ENCODE results near the gene POU6F2.

The POU6F2 gene

DNA sequence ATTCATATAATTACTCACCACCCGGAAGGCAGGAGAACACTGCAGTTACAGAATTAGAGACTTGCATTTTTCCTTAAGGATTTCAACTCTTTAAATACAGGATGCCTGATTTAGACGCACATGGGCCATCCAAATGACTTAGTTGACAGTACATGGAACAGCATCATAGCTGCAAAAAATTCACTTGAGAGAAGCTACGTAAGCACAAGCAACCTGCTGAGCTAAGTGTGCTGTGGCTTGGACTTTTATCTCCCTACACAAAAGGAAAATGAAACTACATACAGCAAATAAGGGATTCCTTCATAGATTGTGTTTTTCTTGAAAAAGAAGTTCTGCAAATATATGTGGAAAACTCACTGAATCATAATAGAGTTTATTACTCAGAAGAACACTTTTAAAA is 152.6 kb downstream of the POU6F2 start:
- no peak for DNase-seq

DNA sequence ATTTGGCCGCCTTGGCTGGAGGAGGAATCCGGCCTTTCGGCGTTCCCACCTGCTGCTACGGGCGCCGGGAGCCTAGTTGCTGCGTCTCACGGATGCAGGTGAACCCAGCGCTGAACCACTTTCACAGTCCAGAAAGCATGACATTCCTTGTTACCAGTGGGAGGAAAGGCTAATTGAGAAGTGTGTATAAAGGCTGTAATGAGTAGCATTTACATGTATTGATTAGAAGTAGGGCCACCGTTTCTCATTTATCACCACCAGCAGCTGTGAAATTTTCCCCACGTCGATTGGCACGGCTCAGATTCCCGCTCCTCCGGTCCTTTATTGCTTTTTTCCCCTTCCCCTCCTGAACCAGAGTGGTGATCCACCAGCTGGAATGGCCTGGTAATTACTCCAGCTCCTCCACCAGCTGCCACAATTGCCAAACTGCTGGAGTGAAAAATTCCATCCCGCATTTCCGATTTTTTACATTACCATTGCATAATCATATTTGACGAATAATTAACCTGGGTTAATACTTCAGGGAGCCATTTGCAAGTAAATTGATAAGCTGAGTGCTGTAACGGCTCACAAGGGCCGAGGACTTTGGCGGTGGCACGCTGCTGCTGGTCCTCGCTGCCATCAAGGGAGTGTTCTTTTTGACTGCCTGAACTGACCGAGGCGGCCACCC is 153.3 kb downstream of the POU6F2 start:
- no peak for DNase-seq

DNA sequence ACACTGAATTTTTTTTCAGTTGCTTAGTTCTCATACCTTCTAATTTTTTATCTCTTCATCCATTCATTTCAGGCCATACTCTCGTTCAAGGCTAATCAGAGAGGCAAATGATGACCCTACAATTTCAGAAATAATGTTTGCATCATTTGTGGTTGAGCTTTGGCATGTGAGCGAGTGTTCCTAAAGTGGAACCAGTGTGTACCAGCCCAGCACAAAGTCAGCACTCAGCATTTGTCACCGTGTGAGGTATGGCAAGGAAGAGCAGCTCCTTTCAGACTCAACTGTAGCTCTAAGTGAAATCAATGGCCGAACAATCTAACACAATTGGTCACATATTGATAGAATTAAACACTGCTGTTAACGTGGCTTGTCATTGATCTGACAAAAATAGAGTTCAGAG is 154.6 kb downstream of the POU6F2 start:
- no peak for DNase-seq

DNA sequence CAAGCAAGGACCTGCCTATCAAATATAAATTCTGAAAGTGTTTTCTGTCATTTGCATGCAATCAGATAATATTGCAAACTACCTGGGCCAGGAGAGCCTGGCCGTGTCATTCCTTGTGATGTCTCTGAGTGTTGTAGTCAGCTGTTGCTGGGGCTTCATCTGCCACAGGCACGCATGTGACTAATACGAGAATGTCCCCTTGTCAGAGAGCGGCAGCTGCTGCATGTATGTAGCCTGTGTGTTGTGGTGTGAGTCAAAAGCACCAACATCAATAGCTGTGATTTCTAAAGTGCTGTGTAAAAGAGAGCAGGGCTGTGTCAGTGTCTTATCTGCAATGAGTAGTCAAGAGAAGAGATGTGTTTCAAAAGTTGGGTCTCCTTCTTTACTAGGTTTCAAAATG is 155.4 kb downstream of the POU6F2 start:
- DNase-seq = no peak

DNA sequence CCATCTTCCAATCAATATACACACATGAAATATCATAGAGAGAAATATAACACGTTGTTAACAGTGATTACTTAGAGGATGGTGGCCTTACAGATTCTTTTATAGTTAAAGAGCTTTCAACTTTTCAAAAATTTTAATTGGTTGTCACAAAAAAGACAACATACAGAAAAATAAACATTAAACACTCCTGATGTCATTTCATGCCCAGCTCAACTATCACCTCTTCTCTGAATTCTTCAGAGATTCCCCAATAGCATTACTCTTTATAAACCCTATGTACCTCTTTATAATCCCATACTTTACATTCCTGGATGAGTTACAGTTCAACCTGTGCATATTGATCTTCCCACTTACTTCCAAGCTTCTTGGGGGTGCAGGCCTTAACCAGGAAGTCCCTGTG is 159.8 kb downstream of the POU6F2 start:
- DNase-seq = no peak

DNA sequence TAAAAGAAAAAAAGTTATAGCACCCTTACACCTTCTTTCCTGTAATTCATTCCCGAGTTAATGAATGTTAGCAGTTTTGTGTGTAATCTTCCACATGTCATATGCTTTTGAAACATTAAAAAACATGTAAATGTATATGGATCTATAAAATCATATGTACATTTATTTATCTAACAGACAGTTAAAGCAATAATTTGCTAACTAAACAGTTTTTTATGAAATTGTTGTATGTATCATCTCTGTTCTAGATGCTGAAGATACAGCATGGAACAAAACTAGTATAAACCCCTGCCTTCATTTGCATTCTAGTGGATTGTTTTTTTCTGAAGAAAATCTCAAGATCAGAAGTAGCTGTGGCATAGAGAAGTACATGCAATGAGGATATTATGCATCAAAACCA is 165.0 kb downstream of the POU6F2 start:
- DNase-seq = no peak

DNA sequence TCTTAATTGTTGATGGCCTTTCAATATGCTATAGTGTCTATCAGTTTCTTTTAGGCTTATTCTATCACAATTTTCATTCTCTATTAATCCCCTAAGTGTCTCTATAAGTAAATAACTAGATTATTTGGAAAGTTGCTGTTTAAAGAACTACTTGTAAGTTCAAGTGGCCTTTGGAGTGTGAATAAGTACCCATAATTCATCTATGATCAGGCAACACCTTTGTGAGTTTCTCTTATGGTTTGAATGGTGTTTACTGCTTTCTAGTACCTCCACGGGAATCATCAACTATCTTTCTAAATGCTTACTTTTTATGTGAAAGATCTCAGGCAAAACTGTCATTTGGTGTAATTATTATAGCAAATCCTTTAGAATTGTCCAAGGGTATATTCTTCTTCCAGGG is 166.7 kb downstream of the POU6F2 start:
- no peak for DNase-seq

DNA sequence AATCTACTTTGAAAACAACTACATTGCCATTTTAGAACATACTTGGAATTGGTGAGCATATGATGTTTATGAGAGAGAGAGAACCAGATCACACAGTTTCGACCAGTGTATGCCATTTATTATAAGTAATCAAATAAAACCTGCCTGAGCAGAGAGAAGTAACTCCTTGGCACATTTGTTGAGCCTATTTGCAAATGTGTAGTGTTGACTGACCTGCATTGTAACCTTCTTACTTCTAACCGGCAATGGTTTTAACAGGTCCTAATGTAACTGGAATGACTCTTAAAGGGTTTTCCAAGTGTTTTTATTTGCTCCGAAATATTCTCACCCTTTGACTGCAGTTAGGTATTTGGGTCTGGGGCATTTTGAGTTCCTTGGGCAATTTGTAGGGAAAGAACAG is 167.6 kb downstream of the POU6F2 start:
- no peak for DNase-seq

DNA sequence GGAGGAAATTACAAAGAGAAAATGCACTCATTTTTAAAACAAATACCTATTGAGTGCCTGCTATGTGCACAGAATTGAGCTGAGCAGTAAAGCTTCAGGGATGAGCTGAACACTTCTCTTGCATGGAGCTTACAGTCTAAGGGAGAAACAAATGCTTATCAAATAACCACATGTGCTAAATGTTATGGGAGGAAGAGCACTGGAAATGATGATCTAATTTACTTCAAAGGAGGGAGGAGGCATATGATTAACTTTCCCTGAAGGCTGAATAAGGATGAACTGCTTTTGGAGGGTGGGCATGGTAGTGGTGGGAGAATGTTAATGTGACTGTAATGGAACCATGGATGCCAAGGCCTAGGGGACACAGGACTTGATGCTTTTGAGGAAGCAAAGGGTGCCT is 168.2 kb downstream of the POU6F2 start:
- no peak for DNase-seq

DNA sequence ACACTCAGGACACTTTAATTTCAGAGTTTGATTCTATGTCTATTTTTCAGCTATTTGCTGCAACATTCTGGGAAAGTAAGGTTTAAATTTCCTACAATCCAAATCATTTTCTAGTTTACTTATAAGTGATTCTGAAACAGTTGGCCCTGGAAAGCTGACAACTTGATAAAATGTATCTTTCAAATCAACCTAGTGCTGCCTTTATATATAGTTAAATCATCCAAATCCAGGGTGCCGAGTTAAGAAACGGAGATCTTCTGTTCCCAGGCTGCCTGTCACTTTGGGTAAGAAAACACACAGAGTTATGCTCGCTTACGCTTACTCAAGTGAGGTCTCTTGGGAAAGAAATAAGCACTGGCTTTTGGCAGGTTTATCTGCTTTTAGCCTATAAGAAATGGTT is 175.0 kb downstream of the POU6F2 start:
- no peak for DNase-seq

DNA sequence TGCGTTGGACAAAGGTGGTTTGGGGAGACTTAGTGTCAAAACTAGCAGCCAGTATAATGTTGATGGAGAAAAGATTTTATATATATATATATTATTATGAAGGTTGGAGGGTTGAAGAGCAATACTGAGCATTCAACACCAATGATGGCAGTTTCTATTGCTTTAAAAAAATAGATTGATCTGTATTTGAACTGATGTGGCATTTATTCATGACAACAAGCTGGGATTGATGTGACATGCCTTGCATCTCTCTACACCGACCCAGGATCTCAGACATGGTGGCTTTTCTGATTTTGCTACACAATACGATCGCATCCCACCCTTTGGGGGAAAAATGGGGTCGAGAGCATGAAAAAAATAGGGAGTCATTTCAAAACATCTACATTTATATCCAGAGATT is 175.4 kb downstream of the POU6F2 start:
- no peak for DNase-seq

DNA sequence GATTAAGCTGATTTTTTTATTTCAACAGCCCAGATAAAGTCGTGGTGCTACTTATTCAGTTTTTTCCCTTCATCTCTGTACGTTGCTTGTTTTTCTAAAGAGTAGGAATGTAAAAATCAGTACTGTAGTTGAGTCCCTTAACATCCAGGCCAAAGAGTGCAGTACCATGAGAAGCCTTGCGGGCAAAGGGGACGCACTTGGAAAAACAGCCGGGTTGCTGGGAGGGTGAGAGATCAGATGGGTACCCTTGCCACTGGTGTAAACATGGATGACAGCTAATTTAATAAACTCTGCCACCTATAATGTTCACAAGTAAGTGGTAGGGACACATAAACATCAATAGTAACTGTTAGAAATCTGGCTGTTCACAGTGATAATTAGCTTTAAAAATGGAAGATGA is 175.9 kb downstream of the POU6F2 start:
- DNase-seq = no peak

DNA sequence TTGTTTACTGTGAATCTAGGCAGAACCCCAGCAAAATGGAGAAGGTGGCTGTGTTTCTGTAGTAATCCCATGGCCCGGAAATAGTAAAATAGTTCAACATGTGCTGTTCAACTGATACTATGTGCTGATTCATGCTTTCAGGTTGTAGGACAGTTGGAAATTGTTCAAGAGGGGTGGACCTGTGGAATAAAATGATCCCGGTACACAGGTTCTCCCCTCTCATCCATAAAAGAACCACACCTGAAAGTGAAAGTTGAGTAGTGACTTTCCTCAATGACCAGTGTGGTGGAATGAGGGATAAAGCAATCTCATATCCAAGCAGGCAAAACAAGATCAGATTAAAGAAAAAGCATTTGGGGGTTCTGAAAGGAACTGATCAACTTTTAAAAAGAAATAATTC is 177.1 kb downstream of the POU6F2 start:
- DNase-seq = no peak

DNA sequence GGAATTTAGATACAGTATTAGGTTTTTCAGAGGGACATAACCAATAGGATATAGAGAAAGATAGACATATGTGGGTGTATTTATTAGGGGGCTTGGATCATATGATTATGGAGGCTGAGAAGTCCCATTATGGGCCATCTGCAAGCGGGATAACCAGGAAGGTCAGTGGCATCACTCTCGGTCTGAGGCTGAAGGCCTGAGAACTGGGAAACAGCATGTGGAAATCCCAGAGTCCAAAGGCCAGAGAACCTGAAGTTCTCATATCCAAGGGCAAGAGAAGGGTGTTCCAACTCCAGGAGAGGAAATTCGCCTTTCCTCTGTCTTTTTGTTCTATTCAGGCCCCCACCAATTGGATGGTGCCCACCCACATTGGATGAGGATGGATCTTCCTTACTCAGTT is 180.7 kb downstream of the POU6F2 start:
- no peak for DNase-seq

DNA sequence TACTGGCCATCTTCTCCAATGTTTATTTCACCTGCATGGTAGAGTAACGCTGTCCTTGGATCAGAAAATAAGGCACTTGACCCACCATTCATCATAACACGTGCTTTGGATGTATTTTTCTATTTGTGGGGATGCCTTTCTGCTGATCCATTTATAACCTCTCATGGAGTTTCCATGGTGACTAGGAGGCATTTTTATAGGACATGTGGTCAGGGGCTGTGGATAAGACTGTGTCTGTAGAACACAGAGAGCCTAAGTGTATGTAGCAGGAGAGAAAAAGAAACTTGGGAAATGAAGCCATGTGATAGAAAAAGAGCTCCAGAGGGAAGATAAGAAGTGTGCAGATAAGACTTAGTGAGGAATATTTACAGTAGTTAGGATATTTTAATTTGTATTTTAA is 184.2 kb downstream of the POU6F2 start:
- no peak for DNase-seq

DNA sequence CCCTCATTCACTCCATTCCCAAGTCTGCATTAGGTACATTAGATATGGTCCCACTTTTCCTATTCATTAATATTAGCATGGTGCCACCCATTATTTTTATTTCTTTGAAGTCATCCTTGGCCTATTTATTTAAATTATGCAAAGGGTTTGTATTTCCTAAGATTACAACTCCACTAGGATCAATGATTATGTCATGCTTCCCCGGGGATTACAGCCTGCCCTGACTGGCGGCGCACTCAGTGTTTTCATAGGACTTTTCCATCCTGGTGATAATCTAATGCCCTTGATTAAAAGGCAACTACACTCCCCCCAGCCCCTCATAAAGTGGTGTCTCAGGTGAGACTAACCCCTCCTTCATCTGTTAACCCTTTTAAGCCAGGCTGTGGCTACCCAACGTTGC is 187.2 kb downstream of the POU6F2 start:
- no peak for DNase-seq

DNA sequence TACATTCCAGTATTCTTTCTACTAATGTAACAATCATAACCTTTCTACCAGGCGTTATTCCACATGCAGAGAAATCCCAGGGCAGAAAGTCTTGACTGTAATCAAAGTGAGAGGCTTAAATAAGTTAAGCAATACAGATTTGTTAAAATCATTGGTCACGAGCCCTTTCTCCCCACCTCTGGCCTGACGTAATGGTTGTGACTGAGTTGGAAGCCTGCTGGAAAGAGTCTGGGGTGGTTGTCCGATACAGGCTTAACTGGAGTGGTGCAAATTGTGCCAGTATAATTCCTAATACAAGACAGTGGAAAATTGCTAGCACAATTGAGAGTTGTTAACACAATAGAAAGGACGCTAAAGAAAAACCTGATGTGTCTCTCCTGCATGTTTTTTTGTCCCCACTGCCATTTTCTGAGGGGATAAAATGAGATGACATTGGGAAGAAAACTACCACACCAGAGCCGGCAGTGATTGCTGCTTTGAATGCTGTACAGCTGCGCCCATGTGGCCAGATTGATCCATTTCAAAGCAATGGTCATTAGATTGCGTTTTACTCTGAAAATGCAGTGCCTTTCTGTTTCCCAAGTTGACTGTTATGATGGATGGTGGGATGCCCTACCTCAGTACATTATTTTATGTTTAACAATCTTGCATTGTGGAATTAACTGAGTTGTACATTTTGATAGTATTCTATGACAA is 190.8 kb downstream of the POU6F2 start:
- DNase-seq = no peak

DNA sequence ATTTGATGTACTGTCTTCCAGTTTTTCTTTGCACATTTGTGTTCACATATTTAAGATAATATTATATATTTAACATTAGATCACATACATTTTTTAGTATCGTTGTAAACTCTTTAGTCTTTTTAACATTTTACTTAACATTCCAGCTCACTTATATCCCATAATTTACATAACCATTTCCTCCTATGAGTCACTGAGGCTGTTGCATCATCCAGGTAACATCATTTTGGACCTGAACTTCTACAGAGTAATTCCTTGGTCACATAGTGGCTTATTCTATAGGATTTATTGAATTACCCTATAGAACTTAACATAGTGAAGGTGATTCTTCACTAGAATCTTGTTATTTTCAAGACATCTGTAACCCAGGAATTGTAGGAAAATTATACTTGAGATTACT is 194.4 kb downstream of the POU6F2 start:
- DNase-seq = no peak

DNA sequence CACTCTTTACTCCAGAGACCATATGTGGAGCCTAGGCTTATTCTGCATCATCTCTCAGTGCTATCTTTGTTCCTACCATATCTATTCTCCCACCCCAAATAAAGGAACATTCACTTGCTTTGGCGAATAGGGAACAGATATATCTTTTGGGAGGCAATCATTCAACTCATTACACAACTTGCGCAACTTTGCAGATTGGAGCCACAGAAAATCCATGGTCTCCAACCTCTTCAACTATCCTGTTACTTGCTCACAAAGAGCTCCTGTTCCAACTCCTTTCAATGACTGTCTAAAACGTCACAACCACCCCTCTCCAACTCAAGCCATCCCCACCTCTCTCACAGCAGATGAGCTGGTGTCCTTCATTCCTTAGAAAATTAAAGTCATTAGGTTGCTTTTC is 203.7 kb downstream of the POU6F2 start:
- no peak for DNase-seq

DNA sequence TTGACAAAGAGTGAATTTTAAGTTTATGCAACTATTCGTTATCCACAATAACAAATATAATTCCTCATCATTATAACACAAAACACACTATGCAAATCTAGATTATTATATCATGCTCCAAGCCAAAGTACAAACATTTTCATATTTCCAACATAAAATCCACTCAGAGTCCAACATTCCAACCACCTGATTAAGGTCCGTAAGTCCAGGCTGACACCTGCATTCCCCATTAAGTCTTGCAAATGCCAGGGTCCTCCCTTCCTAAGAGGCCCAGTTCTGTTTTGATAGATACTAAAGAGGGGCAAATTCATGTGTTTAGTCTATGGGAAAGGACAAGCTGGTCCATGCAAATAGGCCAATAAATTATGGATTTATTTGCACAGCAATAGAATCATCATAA is 206.1 kb downstream of the POU6F2 start:
- DNase-seq = no peak

DNA sequence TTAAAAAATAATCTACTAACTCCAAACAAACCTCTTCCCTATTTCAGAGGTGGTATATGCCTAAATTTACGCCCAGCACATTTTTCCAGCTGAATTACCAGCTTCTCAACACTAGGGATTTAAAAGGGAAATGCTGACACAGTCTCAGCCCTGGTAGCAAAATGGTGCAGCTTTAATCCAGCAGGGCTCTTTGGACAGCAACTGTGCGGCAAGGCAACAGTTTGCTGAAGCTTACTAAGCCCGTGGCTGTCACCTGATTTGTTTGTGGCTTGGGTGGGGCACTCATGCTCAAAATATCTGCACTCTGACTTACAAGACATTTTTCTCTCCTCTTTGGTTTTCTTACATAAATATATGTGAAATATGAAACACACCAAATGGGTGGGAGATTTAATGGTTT is 206.7 kb downstream of the POU6F2 start:
- no peak for DNase-seq

DNA sequence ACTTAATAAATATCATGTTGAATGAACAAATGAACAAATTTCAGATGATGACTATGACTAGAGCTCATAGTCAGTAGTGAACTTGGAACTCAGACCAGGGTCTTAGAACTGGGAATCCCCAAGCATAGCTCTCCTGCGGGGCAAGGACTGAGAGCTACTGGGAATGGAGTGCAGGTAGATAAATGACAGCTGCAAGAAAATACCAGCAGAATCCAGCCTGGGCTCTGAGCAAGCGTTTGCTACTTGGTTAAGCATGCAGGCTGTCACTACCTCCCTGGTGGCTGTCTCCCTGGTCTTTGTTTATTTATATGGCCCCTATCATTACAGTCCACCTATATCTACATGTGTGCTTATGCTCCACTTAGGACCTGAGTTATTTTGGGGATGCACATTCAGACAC is 208.4 kb downstream of the POU6F2 start:
- no peak for DNase-seq

DNA sequence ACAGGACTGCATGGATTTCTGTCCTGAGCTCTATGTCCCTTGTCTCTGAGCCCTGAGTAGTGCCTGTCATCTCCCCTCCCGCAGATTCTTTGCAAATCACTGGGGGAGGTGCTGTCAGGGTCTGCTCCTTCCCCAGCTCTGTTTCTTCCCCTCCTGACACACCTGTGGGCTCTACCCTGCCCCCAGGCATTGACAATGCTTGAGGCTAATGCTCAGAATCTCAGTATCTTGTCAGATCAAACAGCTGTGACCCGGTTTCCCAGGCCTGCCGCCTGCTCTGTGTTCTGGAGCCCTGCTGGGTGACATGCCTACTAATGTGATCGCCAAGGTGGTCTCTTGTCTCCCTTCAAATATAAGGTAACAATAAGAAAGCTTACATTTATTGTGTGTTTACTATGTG is 209.0 kb downstream of the POU6F2 start:
- no peak for DNase-seq

DNA sequence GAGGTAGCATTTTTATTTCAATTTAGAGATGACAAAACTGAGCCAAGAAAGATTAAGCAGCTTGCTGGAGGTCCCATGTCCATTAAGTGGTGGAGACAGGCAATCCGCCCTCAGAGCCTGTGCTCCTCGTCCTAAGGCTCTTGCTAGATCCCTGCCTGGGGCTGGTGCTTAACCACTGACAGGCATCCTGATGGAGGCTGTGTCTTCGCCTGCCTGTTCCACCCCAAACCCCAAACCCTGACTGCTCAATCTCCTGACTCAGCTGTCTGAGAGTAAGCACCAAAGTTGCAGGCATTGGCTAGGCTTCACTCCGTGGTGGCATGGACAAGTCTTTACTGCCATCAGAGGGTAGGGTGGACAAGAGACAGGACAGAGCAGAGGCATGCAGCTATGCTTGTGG is 209.4 kb downstream of the POU6F2 start:
- DNase-seq = no peak

DNA sequence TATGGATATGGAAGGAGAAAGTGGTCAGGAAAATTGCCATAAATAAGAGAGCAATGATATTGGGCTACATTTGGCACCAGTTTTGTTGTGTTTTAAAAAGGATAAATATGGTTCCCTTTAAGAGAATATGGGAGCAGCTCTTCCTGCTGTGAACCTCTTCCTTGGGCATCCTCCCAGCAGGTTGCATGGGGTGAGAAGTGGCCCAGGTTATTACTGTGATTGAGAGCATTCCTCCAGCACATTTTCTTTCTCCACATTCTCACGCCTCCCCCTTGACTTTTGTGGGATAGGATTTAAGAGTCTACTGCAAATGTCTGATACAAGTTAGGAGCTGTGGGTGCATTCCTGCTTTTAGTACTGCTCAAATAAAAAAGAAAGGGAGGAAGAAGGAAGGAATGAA is 214.8 kb downstream of the POU6F2 start:
- DNase-seq = no peak
